Measurements from ENCODE around the gene PPM1J.
"Not testable (repeated sequence)": the region's sequence is repeated elsewhere in the genome, so short reads cannot be mapped to it uniquely, and the experiment has no call there.

The PPM1J gene

DNA sequence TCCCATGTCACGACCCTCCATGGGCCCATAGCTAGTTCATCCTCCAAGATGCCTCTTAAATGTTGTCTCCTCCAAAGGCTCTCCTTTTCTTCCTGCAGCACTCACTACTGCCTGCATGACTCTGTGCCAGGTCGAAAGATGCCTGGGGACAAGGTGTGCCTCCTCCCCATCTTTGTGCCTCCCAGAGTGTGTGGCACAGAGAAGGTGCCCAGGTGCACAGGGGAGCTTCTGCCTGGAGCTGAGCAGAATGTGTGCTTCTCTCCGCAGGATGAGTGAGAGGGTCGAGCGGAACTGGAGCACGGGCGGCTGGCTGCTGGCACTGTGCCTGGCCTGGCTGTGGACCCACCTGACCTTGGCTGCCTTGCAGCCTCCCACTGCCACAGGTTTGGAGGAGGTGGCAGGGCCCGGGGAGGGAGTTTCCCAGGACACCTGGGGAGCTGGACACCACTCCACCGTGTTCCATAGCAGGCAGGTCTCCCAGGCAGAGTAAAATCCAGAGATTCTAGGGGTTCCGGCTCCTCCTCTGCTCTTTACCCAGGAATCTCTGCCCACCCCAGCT, 6.9 kb upstream of the PPM1J start:
- DNase-seq, result no peak

DNA sequence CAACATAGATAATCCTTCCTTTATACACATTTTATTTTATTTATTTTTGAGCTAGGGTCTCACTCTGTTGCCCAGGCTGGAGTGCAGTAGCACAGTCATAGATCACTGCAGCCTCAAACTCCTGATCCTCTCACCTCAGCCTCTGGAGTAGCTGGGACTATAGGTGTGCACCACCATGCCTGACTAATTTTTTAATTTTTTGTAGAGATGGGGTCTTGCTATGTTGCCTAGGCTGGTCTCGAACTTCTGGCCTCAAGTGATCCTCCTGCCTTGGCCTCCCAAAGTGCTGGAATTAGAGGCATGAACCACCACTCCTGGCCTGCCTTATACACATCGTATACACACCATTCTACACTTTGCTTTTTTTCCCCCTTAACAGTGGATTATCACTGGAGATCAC, 6.2 kb upstream of the PPM1J start:
- DNase-seq, result not testable (repeated sequence)

DNA sequence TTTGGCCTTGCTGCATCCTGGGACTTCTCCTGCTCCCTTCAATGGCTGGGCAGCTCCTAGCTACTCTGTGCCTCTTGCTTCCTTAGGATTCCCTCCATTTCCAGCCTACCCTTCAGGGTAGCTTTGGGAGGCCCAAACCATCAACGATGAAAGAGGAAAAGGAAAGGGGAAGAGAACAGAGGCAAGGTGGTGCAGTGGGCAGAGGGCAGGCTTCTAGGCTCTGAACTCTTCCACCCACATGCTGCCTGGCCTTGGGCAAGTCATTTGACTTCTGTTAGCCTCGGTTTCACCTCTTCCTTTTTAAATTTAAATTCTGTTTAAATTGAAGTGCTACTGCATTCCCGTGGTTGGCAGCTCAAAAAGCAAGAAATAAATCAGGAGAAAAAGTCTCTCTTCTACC, 5.7 kb upstream of the PPM1J start:
- no peak for DNase-seq

DNA sequence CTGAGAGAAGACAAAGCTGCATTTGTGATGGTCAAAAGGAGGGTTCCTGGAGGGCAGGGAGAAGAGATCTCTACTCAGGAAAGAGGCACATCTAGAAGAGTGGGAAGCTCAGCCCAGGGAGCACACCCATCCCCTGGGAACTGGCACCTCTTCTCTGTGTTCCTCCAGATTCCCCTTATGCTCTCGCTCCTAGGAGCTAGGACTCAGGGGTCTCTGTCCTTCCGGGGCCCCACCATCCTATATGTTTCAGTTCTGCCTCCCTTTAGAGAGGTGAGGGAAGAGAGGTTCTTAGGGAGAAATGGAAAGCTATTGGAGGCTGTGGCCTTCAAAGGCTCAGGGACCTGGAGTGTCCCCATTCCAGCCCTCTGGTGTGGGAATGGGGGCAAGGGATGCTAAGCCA, 4.6 kb upstream of the PPM1J start:
- DNase-seq, result no peak

DNA sequence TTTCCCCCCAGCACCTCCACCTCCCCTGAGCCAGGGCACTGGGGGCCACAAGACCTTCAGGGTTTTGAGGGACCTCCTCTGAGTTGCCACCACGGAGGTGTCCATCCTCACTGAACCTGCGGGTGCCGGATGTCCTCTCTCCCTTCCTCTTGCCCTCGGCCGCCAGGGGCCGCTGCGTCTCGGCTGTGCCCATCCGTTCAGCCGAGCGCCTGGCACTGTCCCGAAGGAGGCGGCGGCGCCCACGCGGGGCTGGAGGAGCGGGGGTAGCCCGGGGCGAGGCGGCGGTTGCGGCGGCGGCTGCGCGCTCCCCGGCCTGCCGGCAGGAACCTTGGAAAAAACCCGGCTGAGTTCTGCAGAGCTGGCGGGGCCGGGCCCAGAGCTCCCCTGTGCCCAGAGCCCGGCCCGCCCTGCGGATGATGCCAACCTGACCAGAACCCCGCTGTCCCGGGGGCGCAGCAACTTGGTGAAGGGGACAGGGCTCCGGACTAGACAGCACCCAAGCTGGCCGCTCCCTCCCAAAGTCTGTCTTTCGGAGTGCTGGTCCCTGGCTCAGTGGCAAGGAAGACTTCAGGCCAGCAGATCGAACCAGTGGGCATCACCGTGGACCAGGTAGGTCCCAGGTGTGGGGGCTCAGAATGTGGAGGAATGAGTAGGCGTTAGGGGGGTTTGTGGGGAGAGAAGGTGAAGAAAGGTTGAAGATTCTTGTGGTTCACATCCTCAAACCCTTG, 3.7 kb upstream of the PPM1J start:
- peak in 47 of 56 donors; percentile 23 to 88 (median 61) for DNase-seq

DNA sequence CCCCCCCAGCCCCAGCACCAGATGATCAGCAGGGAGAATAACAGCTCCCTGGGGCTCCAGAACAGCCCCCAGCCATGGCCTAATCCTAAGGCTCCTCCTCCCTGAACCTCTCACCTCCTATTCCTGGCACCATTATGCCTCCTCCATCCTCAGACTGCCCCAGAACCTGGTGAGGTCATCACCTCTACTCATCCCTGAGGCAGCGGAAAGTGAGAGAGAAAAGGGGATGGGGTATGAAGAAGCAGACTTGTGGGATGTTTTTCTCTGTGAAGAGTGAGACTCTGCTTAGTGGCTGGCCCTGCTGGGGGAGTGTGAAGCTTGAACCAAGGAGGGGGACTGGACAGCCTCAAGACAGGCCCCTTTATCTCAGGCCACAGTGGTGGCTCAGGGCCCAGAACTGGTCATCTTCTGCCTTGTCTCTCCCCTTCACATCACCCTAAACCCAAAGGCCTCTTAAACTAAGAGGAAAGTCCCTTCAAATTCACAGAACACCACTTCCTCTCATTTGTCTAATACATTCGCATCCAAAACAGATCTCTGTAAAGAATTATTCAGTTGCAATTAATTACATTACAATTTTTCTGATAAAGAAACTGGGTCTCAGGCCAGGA, 2.2 kb upstream of the PPM1J start:
- no peak for DNase-seq

DNA sequence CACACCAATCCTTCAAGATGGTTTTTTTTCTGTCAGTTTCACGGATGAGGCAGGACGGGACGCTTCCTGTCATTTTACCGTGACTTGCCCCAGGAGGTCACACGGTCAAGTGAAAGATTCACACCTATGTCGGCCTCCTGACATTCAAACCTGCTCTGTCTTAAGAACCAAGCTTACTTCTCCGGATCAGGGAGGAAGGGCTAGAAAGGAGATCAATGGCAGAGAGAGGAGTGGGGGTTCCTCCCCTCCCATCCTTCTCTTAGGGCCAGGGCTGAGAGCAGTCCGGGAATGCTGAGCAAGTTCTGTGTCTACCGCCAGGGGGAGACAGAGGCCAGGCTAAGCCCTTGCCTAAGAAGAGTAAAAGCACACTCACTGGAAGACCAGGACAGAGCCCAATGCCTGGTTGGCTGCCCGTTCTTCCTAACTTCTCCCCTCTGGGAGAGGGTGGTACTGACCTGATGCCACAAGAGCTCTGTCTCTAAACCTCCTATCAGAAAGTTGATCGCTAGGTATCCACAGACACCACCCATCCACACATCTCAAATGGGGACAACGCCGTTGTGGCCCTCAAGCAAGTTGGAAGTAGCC, 1.1 kb upstream of the PPM1J start:
- DNase-seq, result peak in 54 of 56 donors; percentile 40 to 94 (median 79)

DNA sequence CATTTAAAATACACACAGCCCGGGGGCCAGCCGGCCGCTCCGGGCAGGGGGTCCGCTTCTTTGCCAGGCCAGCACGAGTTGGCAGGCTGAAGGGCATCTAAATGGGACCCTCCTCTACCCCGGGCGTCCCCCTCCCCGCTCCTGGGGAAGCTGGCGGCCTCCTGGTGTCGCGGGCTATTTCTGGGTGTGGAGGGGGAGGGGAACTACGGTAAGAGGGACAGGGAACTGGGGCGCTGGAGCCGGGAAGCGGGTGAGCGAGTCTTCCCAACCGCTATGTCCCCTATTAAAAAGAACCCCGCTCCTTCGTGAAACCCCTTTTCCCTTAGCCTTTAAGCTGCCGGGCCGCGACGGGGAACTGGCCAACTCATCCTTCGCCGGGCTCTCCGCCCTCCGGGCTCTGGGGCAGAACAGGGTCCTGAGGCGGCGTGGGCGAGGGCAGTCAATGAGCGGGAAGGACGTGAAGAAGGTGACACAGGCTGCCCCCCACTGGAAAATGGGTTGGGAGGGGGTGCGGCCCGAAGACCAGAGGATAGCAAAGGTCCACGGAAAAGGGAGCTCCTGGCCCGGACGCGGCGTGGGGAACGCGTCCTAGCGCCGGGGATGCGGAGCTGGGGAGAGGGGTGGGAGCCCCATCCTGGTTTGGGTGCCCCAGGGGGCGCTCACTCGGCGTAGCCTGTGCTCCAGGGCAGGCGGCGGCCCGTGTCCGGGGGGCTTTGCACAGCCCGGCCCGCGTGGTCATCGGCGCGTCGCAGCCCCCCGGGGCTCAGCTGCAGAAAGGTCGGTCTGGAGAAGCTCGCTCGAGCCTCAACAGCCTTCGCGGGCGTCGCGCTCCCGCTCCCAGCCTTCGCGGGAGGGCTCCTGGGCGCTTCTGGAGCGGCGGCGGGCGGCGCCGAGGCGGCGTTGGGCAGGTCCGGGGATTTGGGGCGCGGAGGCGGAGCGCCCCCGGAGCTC, 544 bp downstream of the PPM1J start:
- peak in 4 of 56 donors; percentile 30 to 55 (median 36) for DNase-seq

DNA sequence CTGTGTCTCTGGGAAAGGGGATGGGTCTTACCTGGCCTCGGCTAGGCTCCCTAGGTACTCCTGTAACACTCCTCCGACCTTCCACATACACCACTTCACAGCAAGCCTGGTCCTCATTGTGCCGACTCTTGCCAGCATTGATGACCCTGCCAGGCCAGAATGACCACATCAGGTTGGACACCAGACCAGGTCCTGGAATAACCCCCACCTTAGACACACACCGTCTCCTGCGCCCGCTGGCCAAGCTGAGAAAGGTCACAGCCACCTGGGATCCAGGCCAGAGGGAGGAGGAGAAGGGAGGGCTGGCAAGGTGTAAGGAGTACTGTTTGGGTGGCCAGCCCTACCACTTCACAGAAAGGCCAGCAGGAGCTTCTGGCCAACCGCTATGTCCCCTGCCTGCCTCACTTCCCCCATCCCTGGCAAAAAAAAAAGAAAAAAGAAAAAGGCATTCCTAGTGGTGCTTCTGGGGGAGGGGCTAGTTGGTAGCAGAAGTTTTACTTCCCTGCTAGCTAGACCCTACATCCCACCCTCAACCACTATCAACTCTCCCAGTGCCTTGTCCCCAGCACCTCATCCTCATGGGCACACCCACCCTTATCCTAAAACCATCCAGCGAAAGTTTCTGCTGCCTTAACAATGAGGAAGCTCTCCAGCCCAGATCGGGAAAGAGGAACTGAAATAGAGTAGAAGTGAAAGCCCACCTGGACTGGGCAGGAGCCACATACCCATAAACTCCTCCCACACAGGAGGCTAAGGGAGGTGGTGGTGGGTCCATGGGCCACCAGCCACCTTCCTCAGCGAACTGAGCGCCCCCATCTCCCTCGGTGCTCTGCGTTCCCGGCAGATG, 1.4 kb downstream of the PPM1J start:
- no peak for DNase-seq

DNA sequence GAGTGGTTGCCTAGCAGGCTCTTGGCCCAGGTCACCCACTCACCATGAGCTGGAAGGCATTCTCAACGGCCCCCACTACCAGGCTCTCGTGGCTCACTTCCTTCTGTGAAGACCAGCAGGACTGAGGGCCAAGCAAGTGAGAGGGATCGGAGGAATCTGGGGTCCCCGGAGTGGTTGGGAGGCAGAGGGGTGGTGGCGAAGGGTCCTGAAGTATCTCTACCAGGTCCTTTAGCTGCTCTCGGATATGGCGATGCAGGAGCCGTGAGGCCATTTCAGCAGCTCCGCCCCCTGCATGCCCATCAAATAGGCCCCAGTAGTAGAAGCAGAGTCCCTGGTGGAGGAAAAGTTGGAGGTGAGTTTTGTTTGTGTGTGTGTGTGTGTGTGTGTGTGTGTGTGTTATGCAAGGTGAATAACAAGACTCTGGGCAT, 2.4 kb downstream of the PPM1J start:
- no peak for DNase-seq

DNA sequence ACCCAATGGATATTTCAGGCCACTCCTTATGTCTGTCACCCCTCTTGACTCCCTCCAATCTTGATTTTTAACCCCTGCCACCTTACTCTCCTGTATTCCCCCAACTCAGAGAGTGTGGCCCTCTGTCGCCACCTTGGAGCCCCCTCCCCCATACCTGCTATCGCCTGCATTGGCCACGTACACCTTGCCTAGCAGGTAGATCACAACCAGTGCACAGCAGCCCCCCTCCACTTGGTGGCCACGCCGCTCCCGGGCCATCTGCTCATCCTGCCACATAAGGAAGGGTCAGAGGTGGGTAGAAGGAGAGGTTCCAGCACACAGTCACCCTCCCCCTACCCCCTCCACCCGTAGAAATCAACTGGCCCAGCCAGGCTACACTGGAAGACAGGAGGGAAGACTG, 2.9 kb downstream of the PPM1J start:
- DNase-seq, result no peak

DNA sequence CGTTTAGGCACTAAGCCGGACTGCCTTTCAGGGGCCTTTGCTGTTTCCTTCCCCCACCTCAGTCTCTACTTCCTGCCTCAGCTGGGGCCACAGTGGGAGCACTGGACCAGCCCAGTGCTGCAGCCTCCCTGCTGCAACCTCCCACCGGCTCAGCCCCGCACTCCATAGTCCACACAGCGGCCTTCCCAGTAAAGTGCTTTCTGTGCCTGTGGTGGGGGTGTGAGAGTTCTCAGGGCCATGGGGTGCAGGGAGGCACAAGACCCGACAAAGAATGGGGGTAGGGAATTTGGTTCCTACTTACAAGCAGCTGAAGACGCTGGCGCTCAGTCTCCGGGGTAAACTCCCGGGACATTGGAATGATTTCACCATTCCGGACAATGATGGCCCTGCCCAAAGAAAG, 3.5 kb downstream of the PPM1J start:
- no peak for DNase-seq

DNA sequence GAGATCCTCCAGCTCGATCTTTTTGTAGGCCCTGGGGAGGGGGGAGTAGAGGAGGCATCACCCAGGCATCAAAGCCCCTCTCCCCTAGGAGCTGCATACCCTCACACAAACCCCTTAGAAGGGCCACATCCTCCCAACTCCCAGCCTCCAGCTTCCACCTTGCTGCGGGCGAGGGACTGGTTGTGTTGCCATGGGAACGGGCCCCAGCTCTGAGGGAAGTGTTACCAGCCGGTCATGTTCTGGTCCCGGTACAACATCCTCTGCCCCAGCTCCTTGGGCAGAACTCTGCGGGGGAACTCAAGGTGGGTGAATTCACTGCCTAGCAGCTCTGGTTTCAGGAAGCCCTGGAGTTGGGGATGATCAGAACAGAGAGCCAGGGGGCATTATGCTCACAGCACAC, 4.1 kb downstream of the PPM1J start:
- DNase-seq, result peak in 1 of 56 donors; percentile 12

DNA sequence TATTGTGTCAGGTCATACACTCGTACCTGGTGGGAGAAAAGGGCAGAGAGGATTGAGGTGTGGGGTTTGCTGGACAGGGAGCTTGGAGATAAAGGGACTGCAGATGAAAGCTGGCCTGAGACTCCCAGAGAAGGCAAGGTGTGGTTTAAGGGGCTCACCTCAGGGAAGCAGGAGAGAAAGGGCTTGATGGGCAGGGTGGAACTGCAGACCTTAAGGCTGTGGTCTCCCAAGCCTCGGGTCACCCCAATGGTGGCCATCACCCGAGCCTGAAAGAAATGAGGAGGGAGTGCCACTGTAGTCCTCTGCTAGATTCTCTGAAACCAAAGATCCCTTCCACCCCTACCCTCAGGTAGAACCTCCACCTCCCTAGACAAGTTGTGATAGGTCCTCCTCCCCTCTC, 4.5 kb downstream of the PPM1J start:
- no peak for DNase-seq

DNA sequence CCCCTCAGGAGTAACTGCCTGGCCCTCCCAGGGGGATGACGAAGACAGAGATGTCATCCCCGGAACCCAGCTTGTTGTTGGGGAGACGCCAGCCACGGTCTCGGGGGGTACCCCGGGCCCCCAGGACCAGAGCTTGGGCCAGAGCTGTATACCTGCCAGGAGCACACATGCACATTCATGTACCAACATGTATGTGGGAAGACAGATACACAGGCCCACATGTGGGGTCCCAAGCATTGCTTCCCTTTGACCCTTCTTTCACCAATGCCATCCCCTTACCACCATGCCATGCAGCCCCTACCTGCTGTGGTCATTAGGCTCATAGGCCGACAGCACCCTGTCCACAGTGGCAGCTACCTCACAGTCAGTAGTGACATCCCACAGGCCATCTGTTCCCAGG, 5.0 kb downstream of the PPM1J start:
- DNase-seq, result no peak

DNA sequence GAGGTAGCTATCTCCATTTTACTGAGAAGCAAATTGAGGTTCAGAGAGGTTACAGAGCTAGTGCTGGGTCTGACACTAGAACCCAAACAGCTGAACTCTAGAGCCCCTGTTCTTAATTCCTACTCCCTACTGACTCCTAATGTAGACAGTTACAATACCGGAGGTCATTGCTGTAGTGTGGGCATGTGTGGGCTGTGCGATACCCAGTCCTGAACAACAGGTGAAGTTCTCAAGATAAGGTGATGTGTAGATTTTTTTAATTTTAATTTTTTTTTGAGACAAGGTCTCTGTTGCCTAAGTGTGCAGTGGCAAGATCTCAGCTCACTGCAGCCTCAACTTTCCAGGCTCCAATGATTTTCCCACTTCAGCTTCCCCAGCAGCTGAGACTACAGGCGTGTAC, 6.6 kb downstream of the PPM1J start:
- DNase-seq, result no peak

DNA sequence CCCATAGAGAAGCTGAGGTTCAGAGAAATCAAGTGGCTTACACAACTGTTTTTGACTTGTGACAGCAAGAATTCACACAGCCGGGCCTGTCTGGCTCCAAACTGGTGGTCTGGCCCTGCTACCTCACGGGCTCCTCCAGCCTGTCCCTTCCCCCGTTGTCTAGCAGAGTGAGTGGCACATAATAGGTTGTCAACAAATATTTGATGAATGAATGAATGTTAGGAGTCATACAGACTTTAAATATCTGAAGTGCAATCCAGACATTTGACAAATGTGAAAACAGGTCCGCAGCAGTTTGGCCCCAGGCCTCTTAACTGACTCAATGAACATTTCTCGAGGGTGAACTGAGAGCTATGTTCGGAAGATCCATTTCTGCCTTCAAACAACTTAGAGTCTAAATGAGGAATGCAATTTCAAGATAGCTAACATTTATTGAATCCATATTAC, 7.1 kb downstream of the PPM1J start:
- DNase-seq, result no peak

DNA sequence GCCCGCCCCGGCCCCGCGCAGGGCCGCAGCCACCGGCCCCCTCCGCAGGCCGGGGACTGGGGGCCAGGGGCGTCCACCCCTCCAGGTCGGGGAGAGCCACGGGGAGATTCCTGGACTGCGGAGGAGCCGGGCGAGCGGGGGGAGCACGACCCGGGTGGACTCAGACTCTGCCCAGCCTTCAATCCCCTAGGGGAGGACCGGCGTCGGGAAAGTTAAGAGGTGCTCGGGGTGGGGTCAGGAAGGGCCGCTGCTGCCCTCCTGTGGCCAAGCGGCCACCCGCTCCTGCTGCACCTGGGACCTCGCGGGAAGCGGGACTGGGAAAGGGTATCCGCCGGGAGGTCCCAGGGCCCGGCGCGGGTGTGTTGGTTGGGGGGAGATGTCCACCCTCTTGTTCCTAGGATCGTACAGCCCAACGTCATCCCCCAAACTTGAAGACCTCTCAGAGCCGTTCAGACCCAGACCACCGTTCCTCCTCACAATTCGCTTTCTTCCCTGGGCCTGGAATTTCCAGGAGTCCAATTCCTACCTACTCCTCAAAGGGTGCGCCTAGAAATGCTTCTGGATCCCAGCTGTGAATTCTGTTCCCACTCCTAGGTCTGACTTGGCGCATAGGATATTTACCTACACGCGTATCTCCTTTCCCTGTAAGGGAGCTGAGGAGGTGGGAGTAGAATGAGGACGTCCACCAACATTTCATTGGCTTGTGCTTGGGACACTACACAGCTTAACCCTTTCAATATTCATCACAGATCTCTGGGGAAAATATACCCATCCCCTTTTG, 7.7 kb downstream of the PPM1J start:
- DNase-seq, result peak in 52 of 56 donors; percentile 31 to 83 (median 63)

DNA sequence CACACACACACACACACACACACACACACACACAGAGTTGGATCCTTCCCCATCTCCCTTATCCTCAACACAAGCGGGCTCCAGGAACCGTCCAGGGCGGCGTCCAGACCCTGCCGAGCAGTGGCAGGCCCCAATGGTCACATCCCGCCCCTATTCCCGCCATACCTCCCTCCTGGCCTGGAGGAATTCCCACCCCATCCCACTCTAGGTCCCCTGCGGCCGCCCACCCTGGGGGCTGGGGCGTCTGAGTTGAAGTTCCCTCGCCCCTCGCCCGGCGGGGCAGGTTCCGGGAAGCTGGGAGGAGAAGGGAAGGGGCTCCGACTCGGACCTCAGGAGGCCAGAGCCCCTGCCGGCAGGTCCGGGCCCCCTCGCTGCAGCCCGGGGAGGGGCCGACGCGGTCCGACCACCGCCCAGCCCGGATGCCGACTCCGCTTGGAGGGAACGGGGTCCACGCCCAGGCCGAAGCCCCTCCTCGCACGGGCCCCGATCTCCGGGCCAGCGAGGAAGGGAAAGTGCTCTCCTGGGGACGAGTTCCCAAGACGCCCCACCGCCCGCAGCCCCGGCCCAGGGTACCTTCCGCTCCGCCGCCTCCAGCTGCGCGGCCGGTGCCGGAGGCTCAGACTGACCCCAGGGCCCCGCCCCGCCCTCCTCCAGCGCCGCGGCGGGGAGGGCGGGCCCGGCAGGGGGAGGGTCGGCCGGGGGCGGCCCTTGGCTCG, 8.5 kb downstream of the PPM1J start, which contains the start of gene RHOC:
Gene RHOC, minus strand, starts transcription at position 623 of the 716 bp plus-strand sequence. CDS start 3,328 bp downstream, outside the sequence.
- peak in 9 of 56 donors; percentile 40 to 73 (median 46) for DNase-seq

All from nucleus accumbens (tissue), 56 donors.